Measurements from ENCODE around the gene RUFY4. TPM values are rescaled to one million over a fixed set of nuclear protein-coding genes. Genes with fewer than 3 reads are reported as not detected.

The RUFY4 gene
- total RNA-seq, 1 donor from 2014 or later: not detected

- Histone ChIP-seq H3K27ac (ENCODE audit: low read depth, low read length) (no peak overlapping the region), H3K4me2 (ENCODE audit: low read length) (no peak overlapping the region), H3K9me3 (ENCODE audit: insufficient read depth, low read depth, low read length) (no peaks in the 10 kb centered on the region), H3K36me3 (ENCODE audit: insufficient read depth, low read length) (no peaks in the 10 kb centered on the region), H3K27me3 (ENCODE audit: insufficient read depth, low read length) (peaks cover 22% of the 10 kb centered on the region), H4K20me1 (ENCODE audit: insufficient read depth, low read length) (no peaks in the 10 kb centered on the region), H3K4me3 (ENCODE audit: insufficient read depth, low read depth, low read length) (no peak overlapping the region), H3K9ac (ENCODE audit: low read length) (no peak overlapping the region), H2AFZ (ENCODE audit: low read depth, low read length) (no peak overlapping the region), H3K4me1 (ENCODE audit: insufficient read depth, low read length) (no peaks in the 10 kb centered on the region), H3K79me2 (ENCODE audit: insufficient read depth, low read length) (no peaks in the 10 kb centered on the region)
- H3K9me3 Mint-ChIP-seq (ENCODE audit: unreplicated experiment): no peaks in the 10 kb centered on the region
- H3K27ac Mint-ChIP-seq (ENCODE audit: unreplicated experiment): no peak overlapping the region
- H3K36me3 Mint-ChIP-seq (ENCODE audit: low read depth, unreplicated experiment): no peaks in the 10 kb centered on the region
- DNase-seq (ENCODE audit: low read depth) (no peak), FAIRE-seq (no peak)
- no peak for TF ChIP-seq EZH2 (IDR thresholded peaks at IDR 0.05; ENCODE audit: insufficient read depth, low read length)
- TF ChIP-seq, protein P1, sequence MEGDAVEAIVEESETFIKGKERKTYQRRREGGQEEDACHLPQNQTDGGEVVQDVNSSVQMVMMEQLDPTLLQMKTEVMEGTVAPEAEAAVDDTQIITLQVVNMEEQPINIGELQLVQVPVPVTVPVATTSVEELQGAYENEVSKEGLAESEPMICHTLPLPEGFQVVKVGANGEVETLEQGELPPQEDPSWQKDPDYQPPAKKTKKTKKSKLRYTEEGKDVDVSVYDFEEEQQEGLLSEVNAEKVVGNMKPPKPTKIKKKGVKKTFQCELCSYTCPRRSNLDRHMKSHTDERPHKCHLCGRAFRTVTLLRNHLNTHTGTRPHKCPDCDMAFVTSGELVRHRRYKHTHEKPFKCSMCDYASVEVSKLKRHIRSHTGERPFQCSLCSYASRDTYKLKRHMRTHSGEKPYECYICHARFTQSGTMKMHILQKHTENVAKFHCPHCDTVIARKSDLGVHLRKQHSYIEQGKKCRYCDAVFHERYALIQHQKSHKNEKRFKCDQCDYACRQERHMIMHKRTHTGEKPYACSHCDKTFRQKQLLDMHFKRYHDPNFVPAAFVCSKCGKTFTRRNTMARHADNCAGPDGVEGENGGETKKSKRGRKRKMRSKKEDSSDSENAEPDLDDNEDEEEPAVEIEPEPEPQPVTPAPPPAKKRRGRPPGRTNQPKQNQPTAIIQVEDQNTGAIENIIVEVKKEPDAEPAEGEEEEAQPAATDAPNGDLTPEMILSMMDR (IDR thresholded peaks at IDR 0.05; ENCODE audit: insufficient read depth, low read depth, low read length): no peak
- peaks cover 55% of the 10 kb centered on the region for H3K27me3 Mint-ChIP-seq (ENCODE audit: low read depth, unreplicated experiment)
- H3K4me1 Mint-ChIP-seq (ENCODE audit: low read depth, unreplicated experiment): peaks cover 5% of the 10 kb centered on the region
- no peak overlapping the region for H3K4me3 Mint-ChIP-seq (ENCODE audit: unreplicated experiment)
These were observed 2.0 kb upstream of the RUFY4 start for GRCh38 chr2:218066926-218067515.

- Mint-ChIP-seq H3K4me1 (ENCODE audit: low read depth, unreplicated experiment) (peaks cover 5% of the 10 kb centered on the region), H3K4me3 (ENCODE audit: unreplicated experiment) (no peak overlapping the region), H3K27ac (ENCODE audit: unreplicated experiment) (no peak overlapping the region), H3K9me3 (ENCODE audit: unreplicated experiment) (no peaks in the 10 kb centered on the region), H3K36me3 (ENCODE audit: low read depth, unreplicated experiment) (no peaks in the 10 kb centered on the region), H3K27me3 (ENCODE audit: low read depth, unreplicated experiment) (peaks cover 60% of the 10 kb centered on the region)
- Histone ChIP-seq H3K27me3 (ENCODE audit: insufficient read depth, low read length) (peaks cover 22% of the 10 kb centered on the region), H3K36me3 (ENCODE audit: insufficient read depth, low read length) (no peaks in the 10 kb centered on the region), H3K27ac (ENCODE audit: low read depth, low read length) (no peak overlapping the region), H4K20me1 (ENCODE audit: insufficient read depth, low read length) (no peaks in the 10 kb centered on the region), H3K4me3 (ENCODE audit: insufficient read depth, low read depth, low read length) (no peak overlapping the region), H3K9ac (ENCODE audit: low read length) (no peak overlapping the region), H2AFZ (ENCODE audit: low read depth, low read length) (no peak overlapping the region), H3K79me2 (ENCODE audit: insufficient read depth, low read length) (no peaks in the 10 kb centered on the region), H3K9me3 (ENCODE audit: insufficient read depth, low read depth, low read length) (no peaks in the 10 kb centered on the region), H3K4me2 (ENCODE audit: low read length) (no peak overlapping the region), H3K4me1 (ENCODE audit: insufficient read depth, low read length) (no peaks in the 10 kb centered on the region)
- DNase-seq (ENCODE audit: low read depth): no peak
- TF ChIP-seq, protein P1 (IDR thresholded peaks at IDR 0.05; ENCODE audit: insufficient read depth, low read depth, low read length): no peak
- TF ChIP-seq EZH2 (IDR thresholded peaks at IDR 0.05; ENCODE audit: insufficient read depth, low read length): no peak
- FAIRE-seq: no peak
These were observed 1.5 kb upstream of the RUFY4 start for GRCh38 chr2:218067523-218067922.

- no peak overlapping the region for H2AFZ ChIP-seq (ENCODE audit: low read depth, low read length)
- H3K9ac ChIP-seq (ENCODE audit: low read length): no peak overlapping the region
- H3K4me3 Mint-ChIP-seq (ENCODE audit: unreplicated experiment): no peak overlapping the region
- TF ChIP-seq EZH2 (IDR thresholded peaks at IDR 0.05; ENCODE audit: insufficient read depth, low read length): no peak
- TF ChIP-seq, protein P1 (IDR thresholded peaks at IDR 0.05; ENCODE audit: insufficient read depth, low read depth, low read length): no peak
- H3K27ac Mint-ChIP-seq (ENCODE audit: unreplicated experiment): no peak overlapping the region
- H3K9me3 ChIP-seq (ENCODE audit: insufficient read depth, low read depth, low read length): no peaks in the 10 kb centered on the region
- no peaks in the 10 kb centered on the region for H3K9me3 Mint-ChIP-seq (ENCODE audit: unreplicated experiment)
- H3K79me2 ChIP-seq (ENCODE audit: insufficient read depth, low read length): no peaks in the 10 kb centered on the region
- peaks cover 20% of the 10 kb centered on the region for H3K27me3 ChIP-seq (ENCODE audit: insufficient read depth, low read length)
- H3K36me3 Mint-ChIP-seq (ENCODE audit: low read depth, unreplicated experiment): peaks cover 2% of the 10 kb centered on the region
- no peak overlapping the region for H3K27ac ChIP-seq (ENCODE audit: low read depth, low read length)
- peaks cover 5% of the 10 kb centered on the region for H3K4me1 Mint-ChIP-seq (ENCODE audit: low read depth, unreplicated experiment)
- FAIRE-seq (no peak), DNase-seq (ENCODE audit: low read depth) (no peak)
- H3K4me1 ChIP-seq (ENCODE audit: insufficient read depth, low read length): no peaks in the 10 kb centered on the region
- peaks cover 63% of the 10 kb centered on the region for H3K27me3 Mint-ChIP-seq (ENCODE audit: low read depth, unreplicated experiment)
- H3K36me3 ChIP-seq (ENCODE audit: insufficient read depth, low read length): no peaks in the 10 kb centered on the region
- no peaks in the 10 kb centered on the region for H4K20me1 ChIP-seq (ENCODE audit: insufficient read depth, low read length)
- H3K4me3 ChIP-seq (ENCODE audit: insufficient read depth, low read depth, low read length): no peak overlapping the region
- no peak overlapping the region for H3K4me2 ChIP-seq (ENCODE audit: low read length)
These were observed 700 bp downstream of the RUFY4 start for GRCh38 chr2:218069606-218070300.

All from astrocyte (in vitro differentiated cells and primary cell).